Stimulated activated CD4-positive, alpha-beta T cell treated with anti-CD3 and anti-CD28 coated beads, Interleukin-4, amount 100 ng/mL, for 48 hours (primary cell): ENCODE measurements around the gene MRTFB.

Source experiments
- DNase-seq, 2 donors: peaks; one replicate each; pipeline ENCODE4 v3.0.0-alpha.2; 2020; ENCODE audit warnings: low read depth in 2 of 2

The MRTFB gene

DNA sequence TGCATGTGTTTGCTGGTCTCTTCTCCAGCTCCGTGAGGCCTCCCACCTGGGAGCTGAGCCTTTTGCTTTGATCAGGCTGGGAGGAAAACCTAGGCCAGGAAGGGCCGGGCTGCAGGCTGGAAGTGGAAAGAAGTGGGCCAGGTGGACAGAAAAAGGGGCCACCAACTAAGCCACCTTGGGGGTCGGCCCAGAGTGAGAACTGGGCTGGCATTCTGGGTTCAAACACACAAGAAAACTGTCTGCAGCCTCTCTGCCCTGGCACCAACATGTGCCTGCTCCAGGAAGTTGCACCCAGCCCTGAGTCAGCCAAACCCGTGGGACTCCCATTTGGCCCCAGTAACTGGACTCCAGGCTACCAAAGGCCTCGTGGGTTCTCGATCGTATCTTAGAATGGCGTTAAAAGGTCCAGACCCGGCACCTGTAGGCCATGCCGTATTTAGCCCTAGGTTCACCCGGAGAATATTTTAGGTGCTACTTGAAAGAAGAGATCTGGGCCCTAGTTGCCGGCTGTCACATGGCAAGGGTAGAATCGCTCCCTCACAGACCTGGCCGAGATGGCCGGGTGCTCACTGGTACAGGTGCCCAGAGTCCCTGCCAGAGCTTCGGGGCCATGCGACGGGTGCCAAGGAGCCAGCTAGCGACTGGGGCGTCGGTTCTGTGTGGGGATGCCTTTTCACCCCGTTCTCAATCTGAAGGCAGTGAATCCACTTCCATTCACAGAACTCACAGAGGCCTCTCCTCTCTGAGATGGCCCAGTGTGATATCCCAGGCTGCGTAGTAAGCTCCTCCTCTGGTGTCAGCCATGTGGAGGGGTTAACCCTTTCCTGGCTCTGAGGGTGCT lies 236.6 kb downstream of the MRTFB start:
- DNase-seq = no peak

DNA sequence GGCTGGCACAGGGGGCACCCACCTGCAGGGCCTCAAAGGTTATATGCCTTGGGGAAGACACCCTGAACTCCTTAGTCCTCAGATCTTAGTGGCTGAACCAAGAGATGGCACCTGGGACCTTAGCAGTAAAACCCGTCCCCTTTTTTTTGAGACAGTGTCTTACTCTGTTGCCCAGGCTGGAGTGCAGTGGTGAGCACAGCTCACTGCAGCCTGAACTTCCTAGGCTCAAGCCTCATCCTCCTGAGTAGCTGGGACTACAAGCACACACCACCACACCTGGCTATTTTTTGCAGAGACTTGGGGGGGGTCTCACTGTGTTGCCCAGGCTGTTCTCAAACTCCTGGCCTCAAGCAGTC lies 237.2 kb downstream of the MRTFB start:
- DNase-seq = no peak

DNA sequence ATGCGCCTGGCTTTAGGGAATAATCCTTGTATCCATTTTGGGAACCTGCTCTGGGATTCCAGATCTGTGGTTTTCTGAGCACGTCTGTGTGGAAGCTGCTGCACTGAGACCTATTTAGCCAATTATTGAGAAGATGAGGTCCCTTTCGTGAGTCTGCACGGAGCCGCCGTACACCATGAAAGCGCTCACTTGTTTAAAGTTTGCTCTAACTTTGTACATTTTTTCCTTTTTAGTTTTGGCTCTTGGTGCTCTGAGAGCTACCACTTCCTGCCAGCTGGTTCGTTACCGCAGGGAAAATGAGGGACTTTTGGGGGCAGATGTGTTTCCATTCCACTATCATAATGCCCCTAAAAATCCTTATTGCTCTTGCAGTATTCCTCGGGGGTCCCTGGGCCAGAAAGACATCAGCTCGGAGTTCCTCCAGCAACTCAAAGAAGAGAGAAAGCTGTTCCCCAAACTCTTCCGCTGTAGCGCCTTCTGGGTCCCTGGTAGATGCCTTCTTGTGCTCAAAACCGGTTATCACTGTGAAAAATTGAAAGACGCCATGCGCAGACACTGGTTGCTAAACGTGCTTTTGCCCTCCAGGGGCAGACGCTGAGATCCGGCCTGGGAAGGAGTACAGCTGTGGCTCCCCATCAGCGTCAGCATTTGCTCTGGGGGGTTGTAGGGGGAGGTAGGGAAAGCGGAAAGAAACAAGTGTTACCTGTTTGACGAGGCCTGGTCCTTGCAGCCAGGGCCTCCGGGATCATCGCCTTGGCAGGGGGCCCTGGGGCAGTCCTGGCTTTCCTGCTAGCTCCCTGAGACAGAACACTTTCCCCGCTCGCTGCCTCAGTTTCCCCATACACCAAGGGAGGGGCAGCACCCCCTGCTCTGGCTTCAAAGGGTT lies 238.1 kb downstream of the MRTFB start:
- no peak for DNase-seq

DNA sequence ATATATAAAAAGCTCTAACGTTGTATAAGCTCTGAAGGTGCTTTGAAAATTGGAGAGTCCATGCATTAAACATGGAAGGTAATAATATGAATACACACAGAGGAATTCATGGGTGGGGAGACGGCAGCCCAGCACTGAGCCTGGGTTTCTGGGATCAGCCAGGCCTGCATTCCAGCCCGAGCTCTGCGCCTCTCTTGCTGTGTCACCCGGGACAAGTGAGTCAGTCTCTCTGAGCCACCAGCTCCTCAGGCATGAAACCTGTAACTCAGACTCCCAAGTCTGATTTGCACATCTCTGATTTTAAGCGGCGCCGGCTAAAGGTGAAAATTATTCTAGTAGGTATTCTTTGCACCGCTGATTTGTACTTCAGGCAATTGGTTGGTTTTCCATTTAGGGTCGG lies 238.8 kb downstream of the MRTFB start:
- DNase-seq = no peak

DNA sequence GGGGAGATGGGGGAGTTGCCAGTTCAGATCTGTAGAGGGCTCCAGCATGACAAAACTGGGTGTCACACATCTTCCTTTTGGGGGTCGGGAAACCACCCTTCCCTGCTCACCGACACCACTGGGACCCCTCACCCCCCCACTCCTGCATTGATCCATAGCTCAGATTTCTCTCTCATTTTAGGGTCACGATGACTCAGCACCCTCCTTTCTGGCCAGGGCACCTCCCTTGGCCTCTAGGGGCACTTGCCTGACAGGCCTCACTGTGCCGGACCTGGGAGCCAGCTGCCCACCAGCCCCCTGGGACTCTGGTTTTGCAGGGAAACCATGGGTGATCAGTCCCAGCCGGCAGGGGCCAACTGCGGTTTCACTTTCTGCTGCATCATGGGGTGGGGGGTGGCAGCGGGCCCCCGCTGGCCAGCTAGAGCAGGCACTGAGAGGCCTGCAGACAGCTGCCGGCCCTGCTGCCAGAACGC lies 239.4 kb downstream of the MRTFB start:
- DNase-seq = no peak

DNA sequence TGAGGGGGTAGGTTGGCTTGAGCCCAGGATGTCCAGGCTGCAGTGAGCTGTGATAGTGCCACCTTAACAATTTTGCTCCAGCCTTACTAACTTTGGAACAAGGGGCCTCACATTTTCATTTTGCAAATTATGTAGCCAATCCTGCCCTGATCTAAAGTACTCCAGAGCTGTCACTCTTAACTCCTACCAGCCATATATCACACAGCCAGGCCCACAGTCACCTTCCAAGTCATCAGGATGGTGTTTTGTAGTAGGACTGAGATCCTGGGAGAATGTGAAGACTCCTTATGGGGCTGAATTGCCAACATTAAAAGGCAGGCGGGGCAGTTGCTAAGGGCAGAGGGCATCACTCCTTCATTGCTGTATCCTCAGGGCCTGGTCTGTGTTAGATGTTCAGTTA lies 243.0 kb downstream of the MRTFB start:
- no peak for DNase-seq

DNA sequence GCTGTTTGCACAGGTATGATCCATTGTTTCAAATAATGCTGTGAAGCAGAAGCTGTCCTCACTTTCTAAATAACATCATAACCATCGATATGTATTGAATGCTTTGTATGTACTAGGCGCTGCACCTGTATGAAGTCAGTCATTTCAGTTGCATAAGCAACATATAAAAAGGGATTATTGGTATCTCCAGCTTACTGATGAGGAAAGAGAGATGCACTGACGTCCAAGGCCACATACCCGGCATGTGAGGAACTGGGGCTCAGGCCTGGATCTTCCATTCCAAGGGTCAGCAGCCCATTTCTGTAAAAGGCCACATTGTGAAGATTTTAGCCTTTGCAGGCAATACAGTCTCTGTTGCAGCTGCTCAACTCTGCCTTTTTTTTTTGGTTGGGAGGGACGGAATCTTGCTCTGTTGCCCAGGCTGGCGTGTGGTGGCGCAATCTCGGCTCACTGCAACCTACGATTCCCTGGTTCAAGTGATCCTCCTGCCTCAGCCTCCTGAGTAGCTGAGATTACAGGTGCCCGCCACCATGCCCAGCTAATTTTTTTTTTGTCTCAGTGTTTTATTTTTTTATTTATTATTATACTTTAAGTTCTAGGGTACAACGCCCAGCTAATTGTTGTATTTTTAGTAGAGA lies 244.7 kb downstream of the MRTFB start:
- DNase-seq = no peak
